AG20443 (cell line): ENCODE measurements around the gene RAPGEF6.
"Not testable (repeated sequence)": the region's sequence is repeated elsewhere in the genome, so short reads cannot be mapped to it uniquely, and the experiment has no call there.

ENCODE experiments used
- DNase-seq: peaks from one replicate; pipeline ENCODE4 v3.0.0; 2012; ENCODE audit warnings: low spot score, mixed read lengths

Gene RAPGEF6, protein sequence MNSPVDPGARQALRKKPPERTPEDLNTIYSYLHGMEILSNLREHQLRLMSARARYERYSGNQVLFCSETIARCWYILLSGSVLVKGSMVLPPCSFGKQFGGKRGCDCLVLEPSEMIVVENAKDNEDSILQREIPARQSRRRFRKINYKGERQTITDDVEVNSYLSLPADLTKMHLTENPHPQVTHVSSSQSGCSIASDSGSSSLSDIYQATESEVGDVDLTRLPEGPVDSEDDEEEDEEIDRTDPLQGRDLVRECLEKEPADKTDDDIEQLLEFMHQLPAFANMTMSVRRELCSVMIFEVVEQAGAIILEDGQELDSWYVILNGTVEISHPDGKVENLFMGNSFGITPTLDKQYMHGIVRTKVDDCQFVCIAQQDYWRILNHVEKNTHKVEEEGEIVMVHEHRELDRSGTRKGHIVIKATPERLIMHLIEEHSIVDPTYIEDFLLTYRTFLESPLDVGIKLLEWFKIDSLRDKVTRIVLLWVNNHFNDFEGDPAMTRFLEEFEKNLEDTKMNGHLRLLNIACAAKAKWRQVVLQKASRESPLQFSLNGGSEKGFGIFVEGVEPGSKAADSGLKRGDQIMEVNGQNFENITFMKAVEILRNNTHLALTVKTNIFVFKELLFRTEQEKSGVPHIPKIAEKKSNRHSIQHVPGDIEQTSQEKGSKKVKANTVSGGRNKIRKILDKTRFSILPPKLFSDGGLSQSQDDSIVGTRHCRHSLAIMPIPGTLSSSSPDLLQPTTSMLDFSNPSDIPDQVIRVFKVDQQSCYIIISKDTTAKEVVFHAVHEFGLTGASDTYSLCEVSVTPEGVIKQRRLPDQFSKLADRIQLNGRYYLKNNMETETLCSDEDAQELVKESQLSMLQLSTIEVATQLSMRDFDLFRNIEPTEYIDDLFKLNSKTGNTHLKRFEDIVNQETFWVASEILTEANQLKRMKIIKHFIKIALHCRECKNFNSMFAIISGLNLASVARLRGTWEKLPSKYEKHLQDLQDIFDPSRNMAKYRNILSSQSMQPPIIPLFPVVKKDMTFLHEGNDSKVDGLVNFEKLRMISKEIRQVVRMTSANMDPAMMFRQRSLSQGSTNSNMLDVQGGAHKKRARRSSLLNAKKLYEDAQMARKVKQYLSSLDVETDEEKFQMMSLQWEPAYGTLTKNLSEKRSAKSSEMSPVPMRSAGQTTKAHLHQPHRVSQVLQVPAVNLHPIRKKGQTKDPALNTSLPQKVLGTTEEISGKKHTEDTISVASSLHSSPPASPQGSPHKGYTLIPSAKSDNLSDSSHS (N-terminal part only)

DNA sequence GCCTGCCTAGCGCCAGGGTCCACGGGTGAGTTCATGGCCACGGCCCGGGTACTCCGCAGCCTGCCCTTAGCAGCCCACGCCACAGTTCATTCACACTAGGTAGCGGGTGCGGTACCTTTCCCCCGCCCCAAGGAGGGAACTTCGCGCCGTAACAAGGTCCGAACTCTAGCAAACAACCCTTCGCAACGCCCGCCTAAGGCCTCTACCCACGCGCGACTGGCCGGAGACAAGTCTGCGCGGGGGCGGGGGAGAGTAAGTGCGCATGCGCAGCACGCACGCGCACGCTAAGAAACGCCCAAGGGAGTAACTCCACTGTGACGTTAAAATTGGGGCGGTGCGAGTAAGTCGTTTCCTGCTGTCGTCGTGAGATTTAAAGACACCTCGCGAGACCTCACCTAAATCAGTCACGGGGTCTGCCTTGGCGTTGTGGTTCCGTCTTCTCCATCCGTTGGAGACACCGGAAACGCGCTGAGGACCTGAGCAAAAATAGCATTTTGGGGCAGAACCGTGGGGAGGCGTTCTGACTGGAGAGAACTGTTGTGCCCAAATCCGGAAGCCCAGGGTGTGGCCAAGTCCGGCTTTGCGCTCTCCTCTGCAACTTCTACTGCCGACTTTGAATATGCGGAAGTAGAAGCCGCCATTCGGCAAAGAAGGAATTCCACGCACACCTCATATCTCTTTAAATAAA, at the start of gene RAPGEF6:
TSS of gene RAPGEF6 (minus strand) at position 234 of the 688 bp plus-strand sequence. CDS start at position 35, 199 bp downstream.
- DNase-seq: peak; percentile 96

DNA sequence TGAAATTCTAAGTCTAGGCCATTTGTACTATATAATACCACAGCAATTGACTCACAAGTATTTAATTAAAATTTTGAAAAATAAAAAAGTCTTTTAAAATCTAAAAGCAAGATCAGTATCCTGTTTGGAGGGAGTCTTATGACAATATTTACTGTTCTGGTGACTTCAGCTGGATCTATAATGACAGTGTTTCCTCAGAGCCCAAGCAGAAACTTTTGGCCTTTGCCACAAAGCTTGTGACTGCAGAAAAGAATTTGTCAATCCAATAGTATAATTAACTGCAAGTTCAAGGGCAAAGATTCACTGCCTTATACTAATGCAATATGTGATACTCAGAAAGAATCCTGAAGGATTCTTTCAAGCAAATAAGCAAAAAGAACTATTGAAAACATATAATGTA, 49.6 kb upstream of the RAPGEF6 start:
- DNase-seq: no peak

DNA sequence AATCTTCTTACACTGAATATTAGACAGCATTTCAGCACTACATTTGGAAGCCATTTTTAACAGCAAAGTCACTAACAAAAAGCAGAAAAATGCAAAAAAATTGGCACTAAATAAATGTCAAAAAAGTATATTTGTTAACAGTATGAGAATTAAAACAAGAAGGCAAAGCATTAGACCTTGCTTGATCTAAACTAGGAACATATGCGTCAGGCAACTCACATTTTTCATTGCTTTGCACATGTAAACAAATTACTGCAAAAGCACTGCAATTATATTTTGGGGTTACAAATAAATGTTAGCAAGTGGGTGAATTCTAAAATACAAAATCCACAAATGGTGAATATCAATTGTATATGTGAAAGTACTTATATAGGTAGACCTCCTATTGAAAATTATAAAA, 49.0 kb upstream of the RAPGEF6 start:
- DNase-seq: no peak

DNA sequence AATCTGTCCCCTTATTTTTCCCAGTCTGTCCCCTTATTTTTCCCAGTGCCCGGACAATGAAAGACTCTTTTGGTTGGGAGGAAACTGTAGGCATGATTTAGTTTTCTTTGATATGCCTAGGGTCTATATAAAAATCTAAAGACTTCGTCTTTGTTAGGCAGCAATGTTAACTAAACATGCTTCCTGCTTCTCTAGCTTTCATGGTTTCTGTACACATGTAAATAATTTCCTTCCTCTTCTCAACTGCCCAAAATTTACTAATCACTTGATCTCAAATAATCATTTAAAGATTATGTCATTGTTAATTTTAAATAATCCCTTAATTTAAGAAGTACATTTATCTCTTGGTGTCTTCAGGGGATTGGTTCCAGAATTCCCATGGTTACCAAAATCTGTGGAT, 47.8 kb upstream of the RAPGEF6 start:
- no peak for DNase-seq

GRCh38 chr5:131682175-131682574, 47.1 kb upstream of the RAPGEF6 start:
- no peak for DNase-seq

DNA sequence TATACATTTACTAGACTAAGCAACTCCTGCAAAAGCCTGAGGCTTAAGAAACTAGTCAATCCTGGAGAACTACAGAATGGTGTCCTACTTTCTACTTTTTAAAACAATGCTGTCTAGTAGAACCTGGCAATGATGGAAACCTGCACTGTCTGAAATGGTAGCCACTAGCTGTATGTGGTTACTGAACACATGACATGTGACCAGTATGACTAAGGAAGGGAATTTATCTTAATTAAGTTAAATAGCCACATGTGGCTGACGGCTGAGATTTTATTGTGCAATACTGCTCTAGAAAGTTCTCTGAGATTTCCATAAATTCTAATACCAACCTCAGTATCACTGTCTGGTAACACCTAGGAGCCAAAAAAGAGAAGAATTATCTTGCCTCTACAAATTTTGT, 44.9 kb upstream of the RAPGEF6 start:
- peak; percentile 62 for DNase-seq

DNA sequence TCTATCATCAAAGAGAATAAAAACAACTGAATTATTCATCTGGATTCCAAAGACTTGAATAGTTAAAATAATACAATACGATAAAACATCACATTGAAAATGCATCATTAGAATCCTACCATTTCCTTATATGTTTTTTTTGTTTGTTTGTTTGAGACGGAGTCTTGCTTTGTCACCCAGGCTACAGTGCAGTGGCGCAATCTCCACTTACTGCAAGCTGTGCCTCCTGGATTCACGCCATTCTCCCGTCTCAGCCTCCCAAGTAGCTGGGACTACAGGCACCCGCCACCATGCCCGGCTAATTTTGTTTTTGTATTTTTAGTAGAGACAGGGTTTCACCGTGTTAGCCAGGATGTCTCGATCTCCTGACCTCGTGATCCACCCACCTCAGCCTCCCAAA, 43.2 kb upstream of the RAPGEF6 start:
- DNase-seq: not testable (repeated sequence)

GRCh38 chr5:131677115-131677514, 42.1 kb upstream of the RAPGEF6 start:
- no peak for DNase-seq

GRCh38 chr5:131672776-131673175, 37.7 kb upstream of the RAPGEF6 start:
- no peak for DNase-seq

DNA sequence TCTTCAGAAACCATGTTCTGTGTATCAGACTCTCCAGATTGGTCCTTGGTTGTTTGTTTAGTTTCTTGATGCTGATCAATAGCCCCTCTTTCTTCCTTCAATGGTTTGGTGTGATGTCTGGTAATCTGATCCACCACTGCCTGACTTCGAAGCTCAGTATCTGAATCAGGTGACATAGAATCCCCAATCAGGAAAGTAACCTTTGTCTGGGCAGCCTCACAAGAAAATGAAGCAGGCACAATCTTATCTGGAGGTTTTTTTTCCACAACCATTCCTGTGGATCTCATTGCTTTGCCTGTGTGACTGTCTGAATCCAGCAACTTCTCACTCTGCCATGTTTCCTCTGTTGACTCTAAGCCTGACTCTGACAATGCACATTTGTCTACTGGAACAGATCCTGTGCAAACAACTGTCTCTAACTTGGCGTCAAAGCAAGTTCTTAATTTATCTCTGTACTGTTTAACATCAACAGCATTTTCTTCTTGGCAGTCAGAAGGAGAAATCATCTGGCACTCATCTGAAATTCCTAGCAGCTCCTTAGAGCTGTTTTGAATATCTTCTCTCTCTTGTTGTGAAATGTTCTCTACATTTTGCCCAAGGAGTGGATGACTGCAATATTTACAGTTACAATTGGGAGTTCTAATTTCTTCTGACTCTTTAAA, 37.1 kb upstream of the RAPGEF6 start:
- peak; percentile 65 for DNase-seq

GRCh38 chr5:131671409-131671808, 36.4 kb upstream of the RAPGEF6 start:
- no peak for DNase-seq

- no peak for DNase-seq
These were observed 29.9 kb upstream of the RAPGEF6 start for GRCh38 chr5:131664929-131665328.

GRCh38 chr5:131661933-131662332, 26.9 kb upstream of the RAPGEF6 start:
- no peak for DNase-seq

GRCh38 chr5:131659841-131660240, 24.8 kb upstream of the RAPGEF6 start:
- DNase-seq: no peak

DNA sequence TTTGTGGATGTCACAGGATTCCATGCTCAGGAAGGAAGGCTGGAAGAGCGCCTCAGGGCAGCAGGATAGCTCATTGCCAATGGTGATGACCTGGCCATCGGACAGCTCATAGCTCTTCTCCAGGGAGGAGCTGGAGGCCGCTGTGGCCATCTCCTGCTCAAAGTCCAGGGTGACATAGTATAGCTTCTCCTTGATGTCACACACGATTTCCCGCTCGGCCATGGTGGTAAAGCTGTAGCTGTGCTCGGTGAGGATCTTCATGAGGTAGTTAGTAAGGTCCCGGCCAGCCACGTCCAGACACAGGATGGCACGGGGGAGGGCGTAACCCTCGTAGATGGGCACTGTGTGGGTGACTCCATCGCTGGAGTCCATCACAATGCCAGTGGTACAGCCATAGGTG, 24.3 kb upstream of the RAPGEF6 start:
- DNase-seq: no peak

- no peak for DNase-seq
These were observed 19.7 kb upstream of the RAPGEF6 start for GRCh38 chr5:131654776-131655175.

GRCh38 chr5:131654309-131654708, 19.3 kb upstream of the RAPGEF6 start:
- DNase-seq: no peak

- no peak for DNase-seq
These were observed 14.1 kb upstream of the RAPGEF6 start for GRCh38 chr5:131649161-131649560.

GRCh38 chr5:131647048-131647769, 12.2 kb upstream of the RAPGEF6 start:
- DNase-seq: no peak

GRCh38 chr5:131644822-131645221, 9.8 kb upstream of the RAPGEF6 start:
- DNase-seq: no peak
